NCI-H69 (cell line): ENCODE data around the gene MRPL2.
A peak's percentile ranks its signal among the peaks of the same experiment; 100 is the strongest.

ENCODE experiments used
- DNase-seq: peaks from one replicate; lab custom pipeline; 2025; lab: John Stamatoyannopoulos, UW

MRPL2 gene

DNA sequence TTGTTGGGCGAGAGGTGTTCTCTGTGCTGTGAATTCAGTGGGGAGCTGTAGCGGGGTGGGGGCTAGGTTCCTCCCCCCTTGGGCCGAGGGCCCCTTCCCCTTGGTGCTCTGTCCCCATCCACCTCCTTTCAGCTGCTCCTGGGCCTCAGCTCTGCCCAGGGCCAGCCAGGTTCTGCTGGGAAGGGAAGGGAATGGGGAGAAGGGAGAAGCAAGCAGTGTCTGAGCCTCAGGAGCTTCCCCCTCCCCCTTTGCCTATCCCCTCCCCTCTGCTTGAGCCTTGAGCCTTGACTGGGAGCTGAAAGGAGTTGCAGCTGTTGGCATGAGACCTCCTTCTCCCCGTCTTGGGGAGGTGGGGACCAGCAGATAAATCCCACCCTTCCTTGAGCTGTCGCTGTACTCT lies 38.4 kb downstream of the MRPL2 start:
- peak; percentile 41 for DNase-seq

DNA sequence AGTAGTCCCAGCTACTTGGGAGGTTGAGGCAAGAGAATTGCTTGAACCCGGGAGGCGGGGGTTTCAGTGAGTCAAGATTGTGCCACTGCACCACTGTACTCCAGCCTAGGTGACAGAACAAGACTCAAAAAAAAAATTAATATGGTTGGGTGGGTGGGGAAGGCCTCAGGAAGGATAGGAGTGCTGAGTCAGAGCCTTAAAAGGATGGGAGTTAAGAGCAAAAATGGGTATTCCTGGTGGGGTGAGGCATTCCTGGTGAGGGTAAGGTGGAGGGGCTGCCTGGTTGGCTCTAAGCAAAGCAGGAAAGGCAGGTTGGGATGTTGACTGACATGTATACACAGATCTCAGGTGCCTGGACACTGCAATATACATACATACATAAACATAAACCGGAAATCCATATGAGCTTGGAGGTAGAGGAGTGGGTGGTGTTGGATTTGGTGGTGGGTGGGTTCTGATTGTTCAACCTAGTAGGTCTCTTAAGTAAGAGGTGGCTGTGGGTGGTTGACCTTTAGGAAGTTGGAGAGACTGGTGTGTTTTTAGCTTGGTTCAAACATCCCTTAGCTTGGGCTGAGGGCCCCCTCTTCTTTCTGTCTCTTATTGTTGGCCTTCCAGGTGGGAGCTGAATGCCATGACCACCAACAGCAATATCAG lies 39.1 kb downstream of the MRPL2 start:
- no peak for DNase-seq

DNA sequence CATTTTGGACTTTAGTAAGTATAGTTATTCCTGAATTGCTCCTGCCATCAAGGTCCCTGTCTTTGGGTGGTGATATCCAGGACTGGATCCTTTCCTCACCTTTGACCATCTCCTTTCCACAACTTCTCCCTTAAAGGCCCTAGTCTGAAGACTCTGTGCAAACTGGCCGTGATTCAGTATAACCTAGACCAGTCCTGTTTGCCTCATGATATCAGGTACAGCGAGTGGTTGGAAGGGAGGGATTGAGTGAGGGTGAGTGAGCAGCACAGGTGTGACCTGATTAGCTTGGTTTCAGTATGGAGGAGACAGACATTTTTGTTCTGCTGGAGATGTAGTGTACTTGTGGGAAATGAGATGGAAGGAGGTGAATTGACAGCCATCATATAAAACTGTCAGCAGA lies 40.1 kb downstream of the MRPL2 start:
- DNase-seq = no peak

DNA sequence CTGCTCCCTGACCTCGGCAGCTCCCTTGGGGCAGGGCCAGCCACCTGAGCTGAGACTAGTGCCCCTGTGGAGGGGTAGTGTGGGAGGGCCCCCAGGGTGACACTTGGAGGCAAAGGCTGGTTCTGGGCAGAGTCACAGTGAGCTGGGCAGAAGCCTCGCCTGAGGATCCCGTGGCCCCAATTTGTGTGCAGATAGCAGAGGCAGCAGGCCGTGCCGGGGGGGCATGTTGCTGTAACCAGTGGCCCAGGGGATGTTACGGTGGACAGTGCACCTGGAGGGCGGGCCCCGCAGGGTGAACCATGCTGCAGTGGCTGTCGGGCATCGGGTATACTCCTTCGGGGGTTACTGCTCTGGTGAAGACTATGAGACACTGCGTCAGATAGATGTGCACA lies 42.3 kb downstream of the MRPL2 start:
- DNase-seq = no peak

DNA sequence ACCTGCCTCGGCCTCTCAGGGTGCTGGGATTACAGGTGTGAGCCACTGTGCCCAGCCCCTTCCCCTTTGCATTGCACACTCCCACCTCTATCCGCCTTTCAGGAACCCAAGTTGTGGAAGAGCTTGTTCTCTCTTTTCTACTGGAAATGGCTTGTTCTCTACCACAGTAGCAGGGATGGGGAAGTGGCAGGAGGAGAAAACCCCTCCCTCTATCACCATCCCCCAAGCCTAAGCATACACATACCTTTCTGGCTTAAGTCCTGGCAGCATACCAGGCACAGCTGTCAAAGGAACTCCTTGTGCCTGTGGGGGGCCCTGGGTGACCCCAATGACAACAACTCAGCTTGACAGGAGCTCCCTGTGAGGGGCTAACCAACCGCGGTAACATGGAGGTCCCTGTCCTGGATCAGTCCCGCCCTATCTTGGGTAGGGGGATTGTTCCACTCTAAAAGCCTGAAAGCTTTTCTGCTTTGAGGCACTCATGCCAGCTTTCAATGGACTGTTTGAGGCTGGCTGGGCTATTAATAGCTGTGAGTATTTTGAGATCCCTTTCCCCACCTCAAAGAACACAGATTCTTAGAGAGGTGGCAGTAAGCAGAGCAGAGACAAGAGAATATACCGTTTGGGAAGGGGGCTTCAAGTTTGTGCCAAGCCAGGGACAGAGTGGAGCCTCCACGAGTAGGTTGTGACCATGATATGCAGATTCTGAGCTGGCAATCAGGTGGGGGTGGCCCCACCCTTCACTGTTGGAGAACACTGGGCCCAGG lies 42.9 kb downstream of the MRPL2 start:
- DNase-seq = no peak

DNA sequence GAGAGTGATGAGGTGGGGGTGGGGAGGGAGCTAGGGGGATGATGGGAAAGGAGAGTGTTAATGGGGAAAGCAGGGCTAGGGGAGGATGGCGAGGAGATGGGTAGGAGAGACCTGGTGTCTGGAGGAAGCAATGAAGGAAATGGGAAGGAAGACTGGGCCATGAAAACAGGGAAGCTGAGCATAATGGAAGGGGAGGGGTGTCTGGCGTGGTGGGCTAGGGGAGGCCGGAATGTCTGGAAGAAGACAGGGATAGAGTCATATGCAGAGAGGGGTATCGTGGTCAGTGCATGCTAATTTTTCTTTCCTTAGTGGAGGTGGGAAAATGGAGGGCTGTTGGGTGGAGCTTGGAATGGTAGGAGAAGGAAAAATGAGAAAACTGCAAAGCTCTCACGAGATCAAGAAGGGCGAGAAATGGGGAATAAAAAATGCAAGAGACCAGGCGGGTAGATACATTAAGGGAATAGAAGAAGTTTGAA lies 44.8 kb downstream of the MRPL2 start:
- DNase-seq = no peak

DNA sequence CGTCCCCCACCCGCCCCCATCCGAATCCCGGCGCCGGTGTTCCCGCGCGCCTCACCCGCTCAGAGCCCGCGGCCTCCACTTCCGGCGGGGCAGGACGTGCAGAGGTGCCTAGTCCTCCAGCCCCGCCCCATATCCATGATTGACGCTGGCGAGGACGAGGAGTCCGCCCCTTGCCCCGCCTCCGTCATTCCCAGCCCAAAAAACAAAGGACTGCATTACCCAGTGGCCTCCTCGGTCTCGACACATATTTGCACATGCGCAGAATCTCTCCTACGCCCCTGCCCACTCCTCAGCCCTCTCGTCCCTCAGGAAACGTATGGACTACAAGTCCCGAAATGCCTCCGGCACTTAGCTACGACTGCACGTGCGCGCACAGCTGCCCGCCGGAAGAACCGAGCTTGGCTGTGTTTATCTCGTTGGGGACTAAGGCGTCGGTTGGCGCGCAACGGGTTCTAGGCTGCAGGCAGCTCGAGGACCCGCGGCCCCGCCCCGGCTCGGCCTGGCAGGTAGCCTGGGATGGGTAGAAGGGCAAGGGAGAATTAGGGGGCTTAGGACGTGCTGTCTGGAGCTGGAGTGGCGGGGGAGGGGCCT lies 45.3 kb downstream of the MRPL2 start, which contains the start of the genes KLHDC3 and MEA1:
Gene KLHDC3 (plus strand): TSS at position 407 of the 591 bp plus-strand sequence. CDS start 2,944 bp downstream, outside the sequence.
Gene MEA1 (minus strand): TSS at position 104 of the 591 bp plus-strand sequence. CDS start 133 bp downstream, outside the sequence.
- peak; percentile 100 for DNase-seq

DNA sequence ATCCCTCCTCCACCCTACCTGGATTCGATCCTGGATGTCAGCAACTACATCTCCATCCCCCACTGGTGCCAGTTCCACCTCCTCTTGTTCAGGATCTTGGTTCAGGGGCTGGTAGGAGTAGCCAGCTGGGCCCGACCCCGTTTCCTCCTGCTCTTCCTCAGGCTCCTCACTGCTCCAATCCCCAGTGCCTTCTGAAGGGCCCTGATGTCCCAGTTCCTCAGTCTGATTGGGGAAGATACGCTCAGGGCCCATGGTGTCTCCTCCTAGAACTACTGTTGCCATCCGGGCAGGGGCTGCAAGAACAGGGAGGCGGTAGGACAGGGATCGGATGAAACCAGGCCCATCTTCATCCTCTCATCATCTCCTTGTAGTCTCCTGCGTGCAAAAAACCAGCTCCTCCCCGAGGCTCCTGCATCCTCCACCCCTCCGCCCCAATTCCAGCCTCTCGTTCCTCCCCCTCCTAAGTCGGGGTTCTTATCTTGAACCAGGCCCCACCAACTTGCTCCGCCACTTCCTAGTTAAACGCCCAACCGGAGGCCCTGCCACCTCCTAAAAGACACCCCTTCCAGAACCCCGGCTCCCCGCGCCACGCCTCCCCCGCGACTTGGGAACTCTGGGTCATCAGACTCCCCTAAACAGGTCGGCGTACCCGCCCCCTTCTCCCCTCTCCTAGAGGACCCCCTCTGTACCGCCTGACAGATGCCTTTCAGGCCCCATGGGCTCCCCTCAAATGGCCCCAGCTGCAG lies 46.0 kb downstream of the MRPL2 start:
- DNase-seq = no peak

DNA sequence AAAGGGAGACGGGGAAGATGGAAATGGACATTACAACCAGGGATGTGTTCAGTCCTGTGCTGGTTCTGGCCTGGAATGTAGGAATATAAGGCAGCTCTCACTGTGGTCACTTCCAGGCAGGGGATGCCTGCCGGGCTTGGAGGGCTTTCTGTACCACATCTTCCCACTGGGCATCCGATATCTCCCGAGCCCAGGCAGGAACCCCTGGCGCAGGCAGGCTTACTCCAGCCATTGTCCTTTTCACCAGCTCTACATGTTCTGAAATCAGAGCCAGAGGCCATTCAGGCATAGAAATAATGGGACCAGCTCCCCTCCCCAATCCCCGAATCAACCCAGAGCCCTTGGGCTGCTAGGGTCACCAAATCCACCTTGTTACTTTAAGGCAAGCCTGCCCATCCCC lies 46.9 kb downstream of the MRPL2 start:
- no peak for DNase-seq

DNA sequence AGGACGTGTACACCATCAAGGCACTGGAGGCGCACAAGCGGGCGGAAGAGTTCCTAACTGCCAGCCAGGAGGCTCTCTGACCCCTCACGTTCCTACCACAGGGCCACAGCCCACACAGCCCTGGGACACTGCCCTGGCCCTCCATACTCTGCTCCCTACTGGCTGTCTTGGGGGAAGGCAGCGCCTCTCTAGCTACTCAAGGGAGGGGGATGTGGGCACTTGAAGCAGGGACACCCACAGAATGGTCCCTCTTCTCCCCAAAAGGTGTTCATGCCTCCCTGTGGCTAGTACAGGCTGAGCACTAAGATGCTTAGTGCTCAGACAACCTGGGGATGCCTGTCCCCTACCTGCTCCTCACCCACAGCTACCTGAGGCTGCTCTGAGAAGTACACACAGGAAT lies 48.0 kb downstream of the MRPL2 start:
- DNase-seq = no peak

DNA sequence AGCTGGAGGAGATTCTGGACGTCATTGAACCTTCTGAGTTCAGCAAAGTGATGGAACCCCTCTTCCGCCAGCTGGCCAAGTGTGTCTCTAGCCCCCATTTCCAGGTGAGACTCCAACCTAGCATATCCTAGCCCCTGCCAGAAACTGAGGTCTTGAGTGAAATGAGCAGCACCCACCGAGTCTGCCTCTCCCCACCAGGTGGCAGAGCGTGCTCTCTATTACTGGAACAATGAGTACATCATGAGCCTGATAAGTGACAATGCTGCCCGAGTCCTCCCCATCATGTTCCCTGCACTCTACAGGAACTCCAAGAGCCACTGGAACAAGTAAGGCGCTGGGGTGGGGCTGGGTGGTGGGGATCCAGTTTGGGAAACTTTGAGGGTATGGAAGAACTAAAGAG lies 50.1 kb downstream of the MRPL2 start:
- DNase-seq = peak; percentile 31

DNA sequence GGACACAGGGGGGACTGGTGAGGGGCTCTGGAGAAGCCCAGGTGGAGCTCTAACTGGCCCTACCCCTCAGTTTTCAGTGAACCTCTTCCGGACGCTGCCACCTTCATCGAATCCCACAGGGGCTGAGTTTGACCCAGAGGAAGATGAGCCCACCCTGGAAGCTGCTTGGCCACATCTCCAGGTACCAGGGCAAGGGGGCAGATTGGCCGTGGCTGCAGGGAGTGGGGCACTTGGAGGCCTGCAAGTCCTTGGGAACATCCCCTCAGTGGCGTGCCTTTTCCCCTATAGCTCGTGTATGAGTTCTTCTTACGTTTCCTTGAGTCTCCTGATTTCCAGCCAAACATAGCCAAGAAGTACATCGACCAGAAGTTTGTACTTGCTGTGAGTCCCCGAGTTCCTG lies 52.1 kb downstream of the MRPL2 start:
- no peak for DNase-seq

DNA sequence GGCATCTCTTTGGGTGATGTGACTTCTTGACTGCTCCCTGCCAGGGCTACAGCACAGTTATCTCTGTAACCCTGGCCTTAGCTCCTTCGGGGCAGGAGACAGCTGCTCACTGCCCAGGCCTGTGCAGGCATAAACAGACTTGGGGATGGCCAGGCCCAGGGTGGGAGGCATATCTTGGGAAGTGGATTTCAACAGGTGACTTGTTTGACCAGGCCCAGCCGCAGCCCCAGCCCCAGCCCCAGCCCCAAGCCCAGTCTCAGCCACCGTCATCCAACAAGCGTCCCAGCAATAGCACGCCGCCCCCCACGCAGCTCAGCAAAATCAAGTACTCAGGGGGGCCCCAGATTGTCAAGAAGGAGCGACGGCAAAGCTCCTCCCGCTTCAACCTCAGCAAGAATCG lies 53.0 kb downstream of the MRPL2 start:
- no peak for DNase-seq

DNA sequence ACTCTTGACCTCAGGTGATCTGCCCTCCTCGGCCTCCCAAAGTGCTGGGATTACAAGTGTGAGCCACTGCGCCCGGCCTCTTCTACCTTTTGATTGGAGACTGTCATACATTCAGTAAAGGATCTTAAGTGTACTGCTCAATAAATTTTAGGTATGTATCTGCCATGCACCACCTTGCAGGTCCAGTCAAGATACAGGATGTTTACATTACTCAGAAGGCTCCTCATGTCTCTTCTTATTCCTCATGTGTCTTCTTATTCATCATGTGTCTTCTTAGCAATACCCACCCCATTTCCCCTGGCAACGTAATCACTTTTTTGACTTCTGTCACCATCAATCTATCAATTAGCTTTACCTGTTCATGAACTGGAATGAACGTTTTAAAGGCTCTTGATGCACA lies 53.4 kb downstream of the MRPL2 start:
- DNase-seq = no peak
